Peyer's patch (tissue), 4 donors: ENCODE results near the gene PDE4C.

Experiments used
- POLR2A ChIP-seq, 2 donors: fragments of 450-650 bp; IDR thresholded peaks; one replicate each; pipeline ENCODE4 v1.5.1; 2017; ENCODE audit warnings: antibody characterized with exemption in 2 of 2, mild to moderate bottlenecking in 2 of 2, moderate library complexity in 2 of 2
- TF ChIP-seq, protein P1 (sequence below), 6 experiments: fragments of 450-650 bp in 4 of 6; fragments of 200-600 bp in 2 of 6; sonication (generic) in 1 of 6; IDR thresholded peaks; one replicate each; pipeline ENCODE4 v1.5.1; 2017 to 2019; ENCODE audit warnings: antibody characterized with exemption in 6 of 6, mild to moderate bottlenecking in 3 of 6, moderate library complexity in 1 of 6

DNA sequence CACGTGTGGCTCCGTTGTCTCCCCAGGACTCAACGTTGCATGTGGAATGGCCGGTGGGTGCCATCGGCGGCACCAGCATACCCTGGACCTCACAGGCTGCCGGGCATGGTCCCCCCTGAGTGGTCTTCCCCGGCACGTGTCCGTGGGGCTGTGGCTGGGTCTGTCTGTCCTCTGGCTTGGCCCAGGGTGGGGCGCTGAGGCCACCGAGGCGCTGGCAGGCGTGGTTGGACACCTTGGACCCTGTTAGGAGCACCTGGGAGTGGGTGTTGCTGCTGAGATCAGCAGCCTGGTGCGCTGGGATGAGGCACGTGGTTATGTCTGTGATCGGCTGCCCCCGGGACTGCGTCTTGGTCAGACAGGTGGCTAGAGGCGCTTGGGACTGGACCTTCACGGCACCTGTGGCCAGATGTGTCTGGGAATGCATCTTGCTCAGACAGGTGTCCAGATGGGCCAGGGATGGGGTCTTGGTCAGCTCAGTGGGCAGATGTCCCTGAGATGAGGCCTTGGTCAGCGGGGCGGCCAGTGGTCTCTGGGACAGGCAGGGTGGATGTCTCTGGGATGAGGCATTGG lies 38.8 kb upstream of the PDE4C start:
- TF ChIP-seq, protein P1, sequence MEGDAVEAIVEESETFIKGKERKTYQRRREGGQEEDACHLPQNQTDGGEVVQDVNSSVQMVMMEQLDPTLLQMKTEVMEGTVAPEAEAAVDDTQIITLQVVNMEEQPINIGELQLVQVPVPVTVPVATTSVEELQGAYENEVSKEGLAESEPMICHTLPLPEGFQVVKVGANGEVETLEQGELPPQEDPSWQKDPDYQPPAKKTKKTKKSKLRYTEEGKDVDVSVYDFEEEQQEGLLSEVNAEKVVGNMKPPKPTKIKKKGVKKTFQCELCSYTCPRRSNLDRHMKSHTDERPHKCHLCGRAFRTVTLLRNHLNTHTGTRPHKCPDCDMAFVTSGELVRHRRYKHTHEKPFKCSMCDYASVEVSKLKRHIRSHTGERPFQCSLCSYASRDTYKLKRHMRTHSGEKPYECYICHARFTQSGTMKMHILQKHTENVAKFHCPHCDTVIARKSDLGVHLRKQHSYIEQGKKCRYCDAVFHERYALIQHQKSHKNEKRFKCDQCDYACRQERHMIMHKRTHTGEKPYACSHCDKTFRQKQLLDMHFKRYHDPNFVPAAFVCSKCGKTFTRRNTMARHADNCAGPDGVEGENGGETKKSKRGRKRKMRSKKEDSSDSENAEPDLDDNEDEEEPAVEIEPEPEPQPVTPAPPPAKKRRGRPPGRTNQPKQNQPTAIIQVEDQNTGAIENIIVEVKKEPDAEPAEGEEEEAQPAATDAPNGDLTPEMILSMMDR (IDR thresholded peaks at IDR 0.05): no peak
- no peak for TF ChIP-seq POLR2A (IDR thresholded peaks at IDR 0.05)
